ENCODE results near the gene PLXNA4. TPM values are rescaled to one million over a fixed set of nuclear protein-coding genes. Genes with fewer than 3 reads are reported as not detected.

The PLXNA4 gene
- total RNA-seq, 1 donor from 2014 or later: 2.1 TPM

DNA sequence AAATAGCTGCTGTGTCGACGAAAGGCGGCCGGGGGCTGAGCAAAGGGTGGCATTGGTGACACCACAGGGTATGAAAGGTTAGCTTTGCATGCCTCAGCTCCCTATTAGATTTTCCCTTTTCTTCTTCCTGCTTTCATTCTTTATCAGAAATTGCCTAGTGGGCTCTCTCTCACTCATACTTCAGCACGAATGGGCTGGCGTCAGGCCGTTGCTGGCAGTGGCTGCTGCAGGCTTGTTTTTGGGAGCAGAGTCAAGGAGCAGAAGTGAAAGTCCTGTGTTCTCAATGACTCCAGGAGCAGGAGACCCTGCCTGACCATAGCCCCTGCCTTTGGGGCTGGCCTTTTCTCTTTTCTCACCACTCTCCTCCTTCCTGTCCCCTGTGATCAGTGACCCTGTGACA, 318.0 kb downstream of the PLXNA4 start:
- Histone ChIP-seq H3K9me3 (ENCODE audit: control insufficient read depth in 3 of 3, low read length in 3 of 3) (no peaks in the 10 kb centered on the region), H3K27me3 (ENCODE audit: control insufficient read depth in 3 of 3, insufficient read depth in 3 of 3, low read length in 3 of 3) (peaks cover 3 to 17% (median 3%) of the 10 kb centered on the region in 3 donors), H3K9ac (ENCODE audit: low read depth in 1 of 3, low read length in 3 of 3) (no peak overlapping the region), H3K27ac (ENCODE audit: low read depth, low read length) (no peak overlapping the region), H3K36me3 (ENCODE audit: control insufficient read depth in 3 of 3, insufficient read depth in 3 of 3, low read length in 3 of 3) (no peaks in the 10 kb centered on the region), H3K4me1 (ENCODE audit: control insufficient read depth in 3 of 3, insufficient read depth in 3 of 3, low read length in 3 of 3) (peaks cover 3 to 4% (median 3%) of the 10 kb centered on the region in 3 donors), H3K4me3 (ENCODE audit: low read length in 3 of 3) (no peak overlapping the region)

DNA sequence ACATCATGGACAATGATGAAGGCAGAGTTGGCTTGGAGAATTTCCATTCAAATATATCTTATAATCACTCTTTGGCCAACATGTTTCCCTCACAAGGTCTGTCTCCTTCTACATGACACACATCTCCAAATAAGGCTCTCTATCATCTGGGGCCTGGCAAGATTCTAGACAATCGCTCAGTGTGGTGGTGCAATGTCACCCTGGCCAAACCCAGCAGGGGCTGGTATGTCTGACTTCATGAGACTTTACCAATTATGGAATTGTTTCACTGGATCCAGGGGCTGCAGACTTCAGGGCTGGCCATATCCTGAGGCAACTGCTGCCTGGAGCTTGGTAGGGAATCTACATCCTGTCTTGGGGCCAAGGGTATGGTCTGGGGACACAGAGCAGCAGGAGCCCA, 319.0 kb downstream of the PLXNA4 start:
- Histone ChIP-seq H3K36me3 (ENCODE audit: control insufficient read depth in 3 of 3, insufficient read depth in 3 of 3, low read length in 3 of 3) (no peaks in the 10 kb centered on the region), H3K9me3 (ENCODE audit: control insufficient read depth in 3 of 3, low read length in 3 of 3) (no peaks in the 10 kb centered on the region), H3K4me1 (ENCODE audit: control insufficient read depth in 3 of 3, insufficient read depth in 3 of 3, low read length in 3 of 3) (peaks cover 3 to 4% (median 3%) of the 10 kb centered on the region in 3 donors), H3K27me3 (ENCODE audit: control insufficient read depth in 3 of 3, insufficient read depth in 3 of 3, low read length in 3 of 3) (peaks cover 3 to 13% (median 3%) of the 10 kb centered on the region in 3 donors), H3K9ac (ENCODE audit: low read depth in 1 of 3, low read length in 3 of 3) (no peak overlapping the region), H3K27ac (ENCODE audit: low read depth, low read length) (no peak overlapping the region), H3K4me3 (ENCODE audit: low read length in 3 of 3) (no peak overlapping the region)

DNA sequence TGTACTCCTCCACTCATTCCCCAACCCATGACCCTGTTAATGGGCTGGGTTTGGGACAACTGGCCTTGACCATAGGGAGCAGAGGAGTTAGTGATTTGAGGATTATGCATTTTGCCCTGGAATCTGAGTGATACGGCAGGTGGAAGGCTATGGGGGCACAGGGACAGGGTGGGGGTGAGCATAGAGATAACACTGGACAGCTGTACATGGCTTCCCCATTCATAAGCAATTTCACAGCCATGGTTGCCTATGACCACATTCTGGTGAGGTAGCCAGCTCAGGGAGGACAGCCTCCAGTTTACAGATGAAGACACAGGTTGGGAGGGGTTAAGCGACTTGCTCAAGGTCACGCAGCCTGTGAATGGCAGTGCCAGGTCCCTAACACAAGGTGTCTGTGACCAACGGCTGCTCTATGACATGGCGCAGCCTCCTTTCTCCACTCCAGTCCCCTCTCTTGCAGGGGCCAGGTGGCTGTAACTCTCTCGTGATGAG, 319.5 kb downstream of the PLXNA4 start:
- Histone ChIP-seq H3K4me1 (ENCODE audit: control insufficient read depth in 3 of 3, insufficient read depth in 3 of 3, low read length in 3 of 3) (peaks cover 4 to 6% (median 5%) of the 10 kb centered on the region in 3 donors), H3K27ac (ENCODE audit: low read depth, low read length) (no peak overlapping the region), H3K9ac (ENCODE audit: low read depth in 1 of 3, low read length in 3 of 3) (peak overlapping the region in 1 of 3 donors; percentile 16)

DNA sequence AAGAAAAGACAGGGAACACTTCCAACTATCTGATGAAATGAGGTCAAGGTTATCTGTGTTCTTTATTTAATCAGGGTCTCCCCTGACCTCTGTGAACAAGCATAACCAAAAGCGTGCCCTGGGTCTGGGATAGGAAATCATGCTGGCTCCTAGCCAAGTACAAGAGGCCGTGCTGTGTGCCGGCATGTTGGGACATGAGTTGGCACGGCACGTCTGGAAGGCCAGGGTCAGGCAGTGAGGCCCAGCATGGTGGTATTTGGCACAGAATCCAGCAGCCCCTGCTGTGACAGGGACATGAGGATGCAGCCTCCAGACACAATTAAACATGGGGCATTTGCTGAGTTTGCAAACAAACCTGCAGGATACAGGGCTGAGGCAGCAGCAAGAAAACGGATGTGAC, 320.4 kb downstream of the PLXNA4 start:
- Histone ChIP-seq H3K9me3 (ENCODE audit: control insufficient read depth in 3 of 3, low read length in 3 of 3) (no peaks in the 10 kb centered on the region), H3K36me3 (ENCODE audit: control insufficient read depth in 3 of 3, insufficient read depth in 3 of 3, low read length in 3 of 3) (no peaks in the 10 kb centered on the region), H3K9ac (ENCODE audit: low read depth in 1 of 3, low read length in 3 of 3) (no peak overlapping the region), H3K4me1 (ENCODE audit: control insufficient read depth in 3 of 3, insufficient read depth in 3 of 3, low read length in 3 of 3) (peaks cover 12 to 14% (median 13%) of the 10 kb centered on the region in 3 donors), H3K27me3 (ENCODE audit: control insufficient read depth in 3 of 3, insufficient read depth in 3 of 3, low read length in 3 of 3) (peaks cover 0 to 8% (median 0%) of the 10 kb centered on the region in 3 donors), H3K4me3 (ENCODE audit: low read length in 3 of 3) (peak overlapping the region in 1 of 3 donors; percentile 41), H3K27ac (ENCODE audit: low read depth, low read length) (no peak overlapping the region)

More for the DNA sequence above, 319.5 kb downstream of the PLXNA4 start:
- no peaks in the 10 kb centered on the region for H3K36me3 ChIP-seq (ENCODE audit: control insufficient read depth in 3 of 3, insufficient read depth in 3 of 3, low read length in 3 of 3)
- no peaks in the 10 kb centered on the region for H3K9me3 ChIP-seq (ENCODE audit: control insufficient read depth in 3 of 3, low read length in 3 of 3)
- H3K27me3 ChIP-seq (ENCODE audit: control insufficient read depth in 3 of 3, insufficient read depth in 3 of 3, low read length in 3 of 3): peaks cover 3 to 11% (median 3%) of the 10 kb centered on the region in 3 donors
- H3K4me3 ChIP-seq (ENCODE audit: low read length in 3 of 3): no peak overlapping the region

DNA sequence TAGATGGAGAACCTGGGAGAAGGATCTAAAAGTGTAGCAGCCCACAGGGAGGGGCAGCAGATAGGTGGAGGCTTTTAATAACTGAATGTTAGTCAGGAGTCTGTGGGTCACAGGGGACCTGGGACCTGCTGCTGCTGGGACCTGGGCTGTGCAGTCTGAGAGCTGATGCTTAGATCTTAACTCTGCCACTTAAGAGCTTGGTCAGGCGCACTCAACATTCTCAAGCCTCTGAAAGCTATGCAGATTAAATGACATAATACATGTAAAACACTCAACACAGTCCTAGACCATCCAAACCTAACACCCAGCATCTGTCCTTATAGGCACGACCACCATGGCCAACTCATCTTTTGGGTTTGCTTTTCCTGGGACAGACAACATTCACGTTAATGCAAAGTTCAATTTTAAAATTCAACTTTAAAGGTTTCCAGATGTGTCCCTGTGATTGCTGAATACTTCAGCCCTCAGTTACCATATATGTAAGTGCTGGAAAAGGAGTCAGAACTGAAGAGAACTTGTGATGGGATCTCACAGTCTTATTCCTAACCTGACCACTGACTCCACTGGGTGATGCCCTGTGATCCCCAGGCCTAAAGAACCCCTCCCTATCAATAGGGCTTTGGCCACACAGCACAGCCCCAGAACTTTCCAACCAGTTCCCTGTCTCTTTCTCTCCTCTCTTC, 321.0 kb downstream of the PLXNA4 start:
- Histone ChIP-seq H3K36me3 (ENCODE audit: control insufficient read depth in 3 of 3, insufficient read depth in 3 of 3, low read length in 3 of 3) (no peaks in the 10 kb centered on the region), H3K9me3 (ENCODE audit: control insufficient read depth in 3 of 3, low read length in 3 of 3) (no peaks in the 10 kb centered on the region), H3K27ac (ENCODE audit: low read depth, low read length) (no peak overlapping the region), H3K27me3 (ENCODE audit: control insufficient read depth in 3 of 3, insufficient read depth in 3 of 3, low read length in 3 of 3) (peaks cover 0 to 6% (median 0%) of the 10 kb centered on the region in 3 donors), H3K4me1 (ENCODE audit: control insufficient read depth in 3 of 3, insufficient read depth in 3 of 3, low read length in 3 of 3) (peaks cover 19 to 20% (median 19%) of the 10 kb centered on the region in 3 donors), H3K4me3 (ENCODE audit: low read length in 3 of 3) (no peak overlapping the region), H3K9ac (ENCODE audit: low read depth in 1 of 3, low read length in 3 of 3) (no peak overlapping the region)

DNA sequence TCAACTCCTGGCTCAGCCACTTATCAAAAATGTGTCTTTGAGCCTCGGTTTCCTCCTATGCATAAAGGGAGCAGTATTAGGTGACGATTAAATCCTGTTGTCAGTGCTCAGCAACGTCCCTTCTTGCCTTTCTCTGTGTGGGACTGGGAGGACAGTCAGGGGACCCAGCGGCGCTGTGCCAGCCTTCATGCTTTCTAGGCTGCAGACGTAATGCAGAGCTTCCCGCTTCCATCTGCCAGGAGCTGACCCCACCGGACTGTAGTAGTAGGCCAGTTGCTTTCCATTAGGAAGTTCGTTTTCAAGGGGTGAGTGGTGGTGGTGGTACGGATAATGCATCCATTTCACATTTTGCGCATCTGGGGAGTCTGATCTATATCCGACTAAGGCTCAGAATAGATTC, 321.8 kb downstream of the PLXNA4 start:
- H3K4me1 ChIP-seq (ENCODE audit: control insufficient read depth in 3 of 3, insufficient read depth in 3 of 3, low read length in 3 of 3): peaks cover 23 to 27% (median 26%) of the 10 kb centered on the region in 3 donors
- H3K27ac ChIP-seq (ENCODE audit: low read depth, low read length): no peak overlapping the region
- peaks cover 0 to under 1% (median 0%) of the 10 kb centered on the region in 3 donors for H3K27me3 ChIP-seq (ENCODE audit: control insufficient read depth in 3 of 3, insufficient read depth in 3 of 3, low read length in 3 of 3)
- no peak overlapping the region for H3K9ac ChIP-seq (ENCODE audit: low read depth in 1 of 3, low read length in 3 of 3)
- H3K36me3 ChIP-seq (ENCODE audit: control insufficient read depth in 3 of 3, insufficient read depth in 3 of 3, low read length in 3 of 3): no peaks in the 10 kb centered on the region
- H3K9me3 ChIP-seq (ENCODE audit: control insufficient read depth in 3 of 3, low read length in 3 of 3): no peaks in the 10 kb centered on the region
- no peak overlapping the region for H3K4me3 ChIP-seq (ENCODE audit: low read length in 3 of 3)

DNA sequence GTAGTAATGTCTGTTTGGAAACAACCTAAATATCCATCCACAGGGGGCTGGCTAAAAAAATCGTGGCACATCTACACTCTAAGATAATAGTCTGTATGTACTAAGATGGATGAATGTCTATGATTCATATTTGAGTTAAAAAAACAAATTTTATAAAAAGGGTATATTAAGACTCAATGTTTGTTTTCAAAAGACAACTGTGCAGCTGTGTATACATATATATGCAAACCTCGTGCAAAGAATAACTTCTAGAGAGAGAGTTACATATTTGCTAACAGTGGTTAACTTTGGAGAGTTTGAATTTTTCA, 323.5 kb downstream of the PLXNA4 start:
- H3K9me3 ChIP-seq (ENCODE audit: control insufficient read depth in 3 of 3, low read length in 3 of 3): no peaks in the 10 kb centered on the region
- H3K36me3 ChIP-seq (ENCODE audit: control insufficient read depth in 3 of 3, insufficient read depth in 3 of 3, low read length in 3 of 3): no peaks in the 10 kb centered on the region
- H3K9ac ChIP-seq (ENCODE audit: low read depth in 1 of 3, low read length in 3 of 3): no peak overlapping the region
- no peak overlapping the region for H3K27ac ChIP-seq (ENCODE audit: low read depth, low read length)
- H3K4me3 ChIP-seq (ENCODE audit: low read length in 3 of 3): no peak overlapping the region
- peaks cover 23 to 42% (median 31%) of the 10 kb centered on the region in 3 donors for H3K4me1 ChIP-seq (ENCODE audit: control insufficient read depth in 3 of 3, insufficient read depth in 3 of 3, low read length in 3 of 3)
- no peaks in the 10 kb centered on the region for H3K27me3 ChIP-seq (ENCODE audit: control insufficient read depth in 3 of 3, insufficient read depth in 3 of 3, low read length in 3 of 3)

DNA sequence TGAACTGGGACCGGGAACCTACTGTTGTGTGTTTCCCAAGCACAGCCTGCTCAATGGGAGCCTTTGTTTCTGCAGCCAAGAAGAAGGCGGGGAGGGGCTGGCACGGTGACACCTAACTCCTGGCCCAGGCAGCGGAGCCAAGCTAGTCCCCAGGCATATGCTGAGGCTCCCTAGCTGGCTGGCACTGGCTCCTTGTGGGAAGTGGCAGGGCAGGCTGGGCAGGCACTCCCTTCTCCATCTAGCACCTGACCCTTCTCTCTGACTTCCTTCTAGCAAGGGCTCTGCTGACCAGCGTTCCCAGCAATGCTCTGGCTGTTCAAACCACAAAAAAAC, 325.0 kb downstream of the PLXNA4 start:
- Histone ChIP-seq H3K4me3 (ENCODE audit: low read length in 3 of 3) (peak overlapping the region in 1 of 3 donors; percentile 36), H3K36me3 (ENCODE audit: control insufficient read depth in 3 of 3, insufficient read depth in 3 of 3, low read length in 3 of 3) (no peaks in the 10 kb centered on the region), H3K27ac (ENCODE audit: low read depth, low read length) (no peak overlapping the region), H3K4me1 (ENCODE audit: control insufficient read depth in 3 of 3, insufficient read depth in 3 of 3, low read length in 3 of 3) (peaks cover 23 to 47% (median 33%) of the 10 kb centered on the region in 3 donors), H3K27me3 (ENCODE audit: control insufficient read depth in 3 of 3, insufficient read depth in 3 of 3, low read length in 3 of 3) (no peaks in the 10 kb centered on the region), H3K9me3 (ENCODE audit: control insufficient read depth in 3 of 3, low read length in 3 of 3) (no peaks in the 10 kb centered on the region), H3K9ac (ENCODE audit: low read depth in 1 of 3, low read length in 3 of 3) (peak overlapping the region in 1 of 3 donors; percentile 74)

DNA sequence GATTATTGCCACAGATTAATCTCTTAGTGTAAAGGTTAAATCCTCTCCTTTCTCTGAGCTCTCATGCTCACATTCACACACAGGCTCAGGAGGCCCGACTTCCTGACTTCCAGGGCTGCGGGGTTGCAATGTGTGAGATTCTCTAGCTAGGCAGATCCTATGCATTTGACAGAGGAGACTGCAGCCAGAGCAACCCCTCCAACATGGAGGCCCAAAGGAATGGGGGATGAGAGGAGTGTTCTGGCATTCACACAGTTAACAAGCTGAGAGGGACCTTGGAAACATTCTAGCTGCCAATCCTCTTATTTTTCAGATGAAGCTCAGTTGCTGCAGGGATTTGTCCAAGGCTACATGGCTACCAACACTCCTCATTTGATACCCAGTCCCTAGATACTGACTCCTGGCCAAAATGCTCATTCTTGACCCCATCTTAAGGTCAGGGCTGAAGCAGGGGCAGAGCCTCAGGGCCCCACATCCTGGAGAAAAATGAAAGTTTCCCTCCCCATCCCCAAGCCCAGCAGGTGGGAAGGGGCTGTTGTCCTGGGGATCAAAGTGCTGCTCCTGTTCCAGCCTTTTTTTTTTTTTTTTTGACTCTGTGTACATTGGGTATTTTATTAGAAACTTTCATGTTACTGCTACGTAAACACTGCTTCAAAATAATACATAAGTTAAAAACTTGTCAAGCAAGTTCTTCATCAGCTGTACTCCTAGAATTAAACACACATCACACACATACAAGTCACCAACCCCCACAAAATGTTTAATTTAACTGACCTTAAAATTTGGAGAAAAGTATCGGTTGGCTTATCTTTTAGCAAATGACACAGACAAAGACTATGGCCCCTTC, 325.6 kb downstream of the PLXNA4 start:
- peaks cover 20 to 43% (median 30%) of the 10 kb centered on the region in 3 donors for H3K4me1 ChIP-seq (ENCODE audit: control insufficient read depth in 3 of 3, insufficient read depth in 3 of 3, low read length in 3 of 3)
- H3K9me3 ChIP-seq (ENCODE audit: control insufficient read depth in 3 of 3, low read length in 3 of 3): no peaks in the 10 kb centered on the region
- H3K27me3 ChIP-seq (ENCODE audit: control insufficient read depth in 3 of 3, insufficient read depth in 3 of 3, low read length in 3 of 3): no peaks in the 10 kb centered on the region
- H3K36me3 ChIP-seq (ENCODE audit: control insufficient read depth in 3 of 3, insufficient read depth in 3 of 3, low read length in 3 of 3): no peaks in the 10 kb centered on the region
- H3K9ac ChIP-seq (ENCODE audit: low read depth in 1 of 3, low read length in 3 of 3): peak overlapping the region in 2 of 3 donors; percentile 27 to 74
- peak overlapping the region in 2 of 3 donors; percentile 7 to 54 for H3K4me3 ChIP-seq (ENCODE audit: low read length in 3 of 3)
- no peak overlapping the region for H3K27ac ChIP-seq (ENCODE audit: low read depth, low read length)

All from skeletal muscle tissue (tissue), 4 donors.